Stimulated activated CD4-positive, alpha-beta T cell treated with anti-CD3 and anti-CD28 coated beads, Interleukin-12 subunit alpha, Interleukin-12 subunit beta, amount 100 ng/mL, for 24 hours (primary cell): ENCODE results near the gene METTL22.
A peak's percentile ranks its signal among the peaks of the same experiment; 100 is the strongest.

Source experiments
- DNase-seq, 2 experiments: peaks; one replicate each; pipeline ENCODE4 v3.0.0-alpha.2; 2020; ENCODE audit warnings: low read depth in 2 of 2

METTL22 gene

DNA sequence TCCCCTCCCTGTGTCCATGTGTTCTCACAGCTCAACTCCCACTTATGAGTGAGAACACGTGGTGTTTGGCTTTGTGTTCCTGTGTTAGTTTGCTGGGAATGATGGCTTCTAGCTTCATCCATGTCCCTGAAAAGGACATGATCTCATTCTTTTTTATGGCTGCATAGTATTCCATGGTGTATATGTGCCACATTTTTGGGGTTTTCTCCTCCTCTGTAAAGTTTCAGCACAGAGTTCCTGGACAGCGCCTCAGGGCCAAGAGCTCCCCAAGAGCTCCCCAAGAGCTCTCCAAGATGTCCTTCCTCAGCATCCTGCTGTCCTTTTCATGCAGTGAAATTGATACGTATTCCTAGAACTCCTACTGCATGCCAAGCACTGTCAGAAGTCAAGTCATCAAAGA, 46.0 kb downstream of the METTL22 start:
- no peak for DNase-seq

GRCh38 chr16:8668113-8668512, 46.6 kb downstream of the METTL22 start:
- DNase-seq: no peak

DNA sequence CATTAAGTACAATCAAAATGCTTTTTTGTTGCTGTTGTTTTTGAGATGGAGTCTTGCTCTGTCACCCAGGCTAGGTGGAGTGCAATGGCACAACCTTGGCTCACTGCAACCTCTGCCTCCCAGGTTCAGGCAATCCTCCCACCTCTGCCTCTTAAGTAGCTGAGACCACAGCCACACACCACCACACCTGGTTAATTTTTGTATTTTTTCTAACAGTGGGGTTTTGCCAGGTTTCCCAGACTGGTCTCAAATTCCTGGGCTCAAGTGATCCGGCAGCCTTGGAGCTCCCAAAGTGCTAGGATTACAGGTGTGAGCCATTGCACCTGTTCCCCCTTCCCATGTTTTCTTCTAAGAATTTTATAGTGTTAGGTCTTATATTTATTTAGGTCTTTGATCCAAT, 48.0 kb downstream of the METTL22 start:
- no peak for DNase-seq

GRCh38 chr16:8670014-8670560, 48.6 kb downstream of the METTL22 start:
- DNase-seq: no peak

- peak in 1 of 2 experiments; percentile 20 for DNase-seq
Measured at GRCh38 chr16:8673611-8674412, 52.3 kb downstream of the METTL22 start.

- peak; percentile 68 to 83 for DNase-seq
Measured at GRCh38 chr16:8674413-8675022, 53.0 kb downstream of the METTL22 start, which contains the start of gene ABAT. Gene ABAT, plus strand, starts transcription at chr16:8674617. Its CDS starts 61,123 bp downstream, at chr16:8735740.

DNA sequence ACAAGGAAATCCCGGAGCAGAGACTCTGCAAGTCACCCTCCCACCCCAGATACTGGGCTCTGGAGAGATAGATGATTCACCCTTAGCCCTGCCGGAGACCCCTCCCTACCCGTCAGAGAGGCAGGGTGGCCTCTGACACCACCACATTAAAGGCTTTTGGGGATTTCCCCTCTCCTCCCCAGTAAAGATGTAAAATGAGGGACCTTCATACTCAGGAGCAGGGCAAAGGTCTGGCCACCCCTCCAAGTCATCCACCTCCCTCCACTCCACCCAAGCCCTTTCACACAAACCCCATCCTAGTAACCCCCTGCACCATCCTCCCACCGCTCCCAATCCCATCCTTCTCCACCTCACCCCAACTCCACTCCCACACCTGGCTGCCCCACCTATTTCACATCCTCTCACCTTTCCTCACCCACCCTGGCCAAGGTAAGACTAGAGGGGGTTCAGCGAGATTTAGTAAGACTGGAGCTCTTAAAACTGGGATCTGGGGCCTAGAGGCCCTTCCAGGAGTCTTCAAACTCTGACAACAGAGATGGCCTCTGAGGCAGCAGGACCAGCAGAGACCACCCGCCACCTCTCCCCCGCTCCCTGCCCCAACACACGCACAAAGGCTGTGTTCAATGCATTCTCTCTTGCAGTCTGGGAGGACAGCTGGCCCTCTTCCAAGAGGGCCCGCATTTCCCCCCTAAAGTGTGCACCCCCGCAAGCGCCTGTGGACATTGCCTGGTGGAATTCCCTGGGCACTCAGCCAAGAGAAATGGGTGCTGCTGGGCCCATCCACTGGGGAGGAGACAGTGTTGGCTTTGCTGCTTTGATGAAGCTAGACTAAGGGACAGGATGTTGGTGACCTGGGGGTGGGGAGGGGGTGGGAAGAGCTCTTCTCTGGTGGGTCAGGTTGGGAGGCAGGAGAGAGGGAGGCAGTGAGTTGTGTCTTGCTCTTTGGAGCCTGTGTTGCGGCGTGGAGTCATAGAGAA, 54.0 kb downstream of the METTL22 start:
- peak; percentile 29 to 51 for DNase-seq

DNA sequence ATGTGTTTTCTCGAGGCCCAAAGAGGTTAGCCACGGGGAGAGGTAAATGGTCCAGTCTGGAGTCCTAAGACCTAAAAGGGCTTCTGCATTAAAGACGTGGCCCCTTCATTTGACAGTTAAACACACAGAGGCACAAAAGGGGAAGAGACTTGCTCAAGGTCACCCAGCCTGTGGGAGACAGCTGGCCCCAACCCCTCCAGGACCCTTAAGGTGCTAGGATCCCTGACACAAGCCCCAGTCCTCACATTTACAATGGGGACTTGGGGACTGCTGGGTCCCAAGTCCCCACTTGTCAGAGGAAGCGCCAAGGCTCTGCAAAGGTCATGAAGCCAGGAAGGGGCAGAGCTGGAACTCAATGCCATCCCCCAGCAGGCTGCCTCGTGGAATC, 54.7 kb downstream of the METTL22 start:
- DNase-seq: no peak

- DNase-seq: no peak
Measured at GRCh38 chr16:8676737-8677375, 55.4 kb downstream of the METTL22 start.

DNA sequence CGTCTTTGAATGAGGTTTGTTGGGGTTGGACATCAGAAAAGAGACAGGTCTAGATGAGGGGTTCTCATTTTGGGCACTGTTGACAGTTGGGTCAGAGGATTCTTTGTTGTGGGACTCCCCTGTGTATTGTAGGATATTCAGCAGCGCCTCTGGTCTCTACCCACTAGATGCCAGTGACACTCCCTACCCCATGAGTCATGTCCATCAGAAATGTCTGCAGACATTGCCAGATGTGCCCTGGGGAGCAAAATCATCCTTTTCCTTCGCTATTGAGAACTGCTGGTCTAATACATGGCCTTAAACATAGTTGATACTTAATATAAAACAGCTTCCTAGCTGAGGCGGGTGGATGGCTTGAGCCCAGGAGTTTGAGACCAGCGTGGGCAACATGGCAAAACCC, 56.0 kb downstream of the METTL22 start:
- no peak for DNase-seq

GRCh38 chr16:8678068-8678927, 56.8 kb downstream of the METTL22 start:
- no peak for DNase-seq

DNA sequence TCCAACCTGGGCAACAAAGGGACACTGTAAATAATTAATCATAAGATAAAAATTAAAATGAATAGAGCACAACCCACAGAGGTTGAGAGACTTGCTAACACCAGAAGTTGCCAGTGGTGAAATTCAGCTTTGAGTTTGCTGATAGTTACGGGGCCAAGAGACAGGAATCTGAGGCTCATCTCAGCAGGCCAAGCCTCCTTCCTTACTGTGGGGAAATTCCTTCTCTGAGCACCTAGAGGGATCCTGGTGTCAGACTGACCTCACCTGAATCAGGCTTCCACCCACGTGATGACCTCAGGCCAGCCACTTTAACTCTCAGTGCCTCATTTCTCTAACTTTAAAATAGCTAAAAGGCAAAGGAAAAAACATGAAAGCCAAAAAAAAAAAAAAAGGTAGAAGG, 57.7 kb downstream of the METTL22 start:
- no peak for DNase-seq

DNA sequence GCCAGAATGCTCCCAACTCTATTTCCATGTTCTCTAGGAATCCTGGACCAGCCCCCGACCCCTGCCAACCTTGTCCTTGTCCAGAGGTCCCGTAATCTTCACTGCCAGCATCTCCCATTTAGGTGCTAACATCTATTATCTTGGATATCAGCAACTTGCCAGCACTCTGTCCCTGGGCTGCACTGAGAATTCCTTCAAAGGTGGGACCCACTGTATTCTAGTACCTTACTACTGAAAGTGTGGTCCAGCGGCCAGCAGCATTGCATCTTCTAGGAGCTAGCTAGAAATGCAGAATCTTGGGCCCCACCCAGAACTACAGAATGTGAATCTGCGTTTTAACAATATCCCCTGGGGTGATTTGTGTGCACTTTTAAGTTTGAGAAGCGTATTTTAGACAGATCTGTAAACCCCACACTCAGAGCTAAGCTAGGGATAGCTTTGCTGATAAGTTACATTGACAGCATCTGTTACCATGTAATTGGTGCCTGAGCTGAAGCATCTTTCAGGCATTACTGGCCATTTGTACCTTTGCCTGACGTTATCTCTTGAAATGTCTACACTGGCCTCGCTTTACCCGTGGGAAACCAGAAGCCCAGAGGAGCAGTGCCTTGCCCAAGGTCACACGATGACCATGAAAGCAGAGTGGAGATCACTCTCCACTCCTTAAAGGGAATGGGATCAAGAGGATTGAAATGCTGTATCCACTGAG, 61.2 kb downstream of the METTL22 start:
- DNase-seq: no peak

GRCh38 chr16:8683640-8684039, 62.1 kb downstream of the METTL22 start:
- DNase-seq: no peak

- no peak for DNase-seq
Measured at GRCh38 chr16:8685617-8686016, 64.1 kb downstream of the METTL22 start.

GRCh38 chr16:8686031-8686621, 64.6 kb downstream of the METTL22 start:
- DNase-seq: no peak

DNA sequence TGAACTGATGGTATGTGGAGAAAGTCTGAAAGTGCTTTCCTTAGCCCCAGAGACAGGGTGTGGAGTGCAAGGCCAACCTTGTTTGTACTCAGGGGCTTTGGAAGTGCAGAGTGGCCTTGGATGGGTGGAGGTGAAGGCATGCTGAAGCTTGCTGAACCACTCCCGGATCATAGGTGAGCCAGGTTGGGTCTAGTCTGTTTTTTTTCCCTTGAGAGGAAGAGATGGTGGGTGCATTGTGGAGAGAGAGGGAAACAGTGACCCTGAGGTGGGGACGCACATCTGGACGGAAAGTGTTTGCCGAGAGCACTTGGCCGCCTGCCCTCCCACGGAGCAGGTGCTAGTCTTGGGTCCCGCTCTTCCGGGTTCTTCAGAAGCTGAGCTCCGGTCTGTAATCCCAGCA, 65.4 kb downstream of the METTL22 start:
- DNase-seq: no peak

GRCh38 chr16:8689686-8690085, 68.2 kb downstream of the METTL22 start:
- DNase-seq: no peak

GRCh38 chr16:8691728-8692127, 70.2 kb downstream of the METTL22 start:
- DNase-seq: no peak
